GM12878 (cell line): ENCODE measurements around the gene NAXE. TPM values are rescaled to one million over a fixed set of nuclear protein-coding genes. Genes with fewer than 3 reads are reported as not detected.

Experiments used
- ATAC-seq: fragments of 200-7000 bp; cut with Tn5 transposase; 3 replicates; pipeline ENCODE4 v1.9.1; 2020; ENCODE audit warnings: mild to moderate bottlenecking, moderate library complexity
- BruUV-seq: library from RNA; stranded (reverse); fragments of 400-500 nt; replicated peaks from 2 replicates; lab custom pipeline; 2021; lab: Mats Ljungman, UMichigan
- CTCF ChIA-PET: fragments of 300-600 bp; sonication (Branson Sonifier 250); formaldehyde crosslinking; extraction: SDS; loops from one replicate; lab custom pipeline; 2021; ENCODE audit warnings: inconsistent platforms; lab: Yijun Ruan, JAX
- POLR2A ChIA-PET: fragments of 350-600 bp; formaldehyde crosslinking; extraction: SDS; loops from one replicate; lab custom pipeline; 2021; ENCODE audit warnings: inconsistent platforms; lab: Charles Lee
- RAD21 ChIA-PET: fragments of 300-600 bp; sonication (Branson Sonifier 250); formaldehyde crosslinking; loops from one replicate; lab custom pipeline; 2023; ENCODE audit warnings: antibody characterized with exemption; ENCODE audit not compliant: unreplicated experiment; lab: Charles Lee
- SMC1A ChIA-PET: fragments of 300-600 bp; sonication (Branson Sonifier 250); formaldehyde crosslinking; loops from one replicate; lab custom pipeline; 2023; ENCODE audit not compliant: unreplicated experiment, uncharacterized antibody; lab: Charles Lee
- DNase-seq: peaks from one replicate; pipeline ENCODE4 v3.0.0-alpha.2; 2011; ENCODE audit warnings: low read depth, low spot score
- FAIRE-seq: peaks from 3 replicates; lab custom pipeline; 2011; peaks lifted over from hg19 to GRCh38; lab: Jason Lieb, UNC
- H2AFZ ChIP-seq: 2 replicates; pipeline ENCODE4 v1.6.0; 2011; ENCODE audit warnings: low read depth, low read length, control low read depth; ENCODE audit not compliant: control insufficient read depth
- H3K27ac ChIP-seq: 2 replicates; pipeline ENCODE4 v1.5.1; 2011; ENCODE audit warnings: control low read depth; ENCODE audit not compliant: control insufficient read depth, insufficient read depth
- H3K27me3 ChIP-seq, 2 experiments: replicated peaks in 1 of 2; 2 replicates each; pipeline versions ENCODE4 v1.6.0 to v1.6.1; 2011; ENCODE audit warnings: low read length in 1 of 2; ENCODE audit not compliant: control insufficient read depth in 2 of 2, insufficient read depth in 2 of 2
- H3K36me3 ChIP-seq, 2 experiments: 2 replicates each; pipeline ENCODE4 v1.5.1; 2011; ENCODE audit warnings: low read length in 1 of 2; ENCODE audit not compliant: control insufficient read depth in 2 of 2, insufficient read depth in 2 of 2
- H3K4me1 ChIP-seq: 2 replicates; pipeline ENCODE4 v1.6.1; 2011; ENCODE audit warnings: mild to moderate bottlenecking, low read length, moderate library complexity, mixed read lengths; ENCODE audit not compliant: control insufficient read depth, insufficient read depth
- H3K4me2 ChIP-seq: 2 replicates; pipeline ENCODE4 v1.6.0; 2011; ENCODE audit warnings: control low read depth; ENCODE audit not compliant: control insufficient read depth, insufficient read depth
- H3K4me3 ChIP-seq: fragments of 200-600 bp; sonication (generic); 2 replicates; pipeline ENCODE4 v1.5.1; 2016
- H3K79me2 ChIP-seq: 2 replicates; pipeline ENCODE4 v1.6.0; 2011; ENCODE audit warnings: low read length; ENCODE audit not compliant: control insufficient read depth, insufficient read depth
- H3K9ac ChIP-seq: 2 replicates; pipeline ENCODE4 v1.8.0; 2011; ENCODE audit warnings: low read length, control low read depth, mixed read lengths; ENCODE audit not compliant: control insufficient read depth, insufficient read depth
- H3K9me3 ChIP-seq: replicated peaks from 3 replicates; pipeline ENCODE4 v1.5.1; 2011; ENCODE audit warnings: mild to moderate bottlenecking, low read length; ENCODE audit not compliant: control insufficient read depth, insufficient read depth
- H4K20me1 ChIP-seq: 2 replicates; pipeline ENCODE4 v1.6.0; 2011; ENCODE audit not compliant: control insufficient read depth, insufficient read depth
- CTCF ChIP-seq, 3 experiments: IDR thresholded peaks in 2 of 3; conservative IDR thresholded peaks in 1 of 3; 2 replicates each; pipeline ENCODE4 v1.5.1; 2011; ENCODE audit warnings: low read depth in 3 of 3, low read length in 3 of 3, mild to moderate bottlenecking in 3 of 3, control low read depth in 2 of 3, moderate library complexity in 2 of 3, inconsistent platforms in 1 of 3, mixed read lengths in 1 of 3; ENCODE audit not compliant: control insufficient read depth in 2 of 3, insufficient read depth in 1 of 3; ENCODE audit errors: extremely low read depth in 1 of 3
- FOXM1 ChIP-seq: IDR thresholded peaks from 2 replicates; pipeline ENCODE4 v1.6.1; 2012; ENCODE audit warnings: low read depth, mild to moderate bottlenecking, inconsistent platforms, low read length, moderate library complexity
- KAT2A ChIP-seq: conservative IDR thresholded peaks from 2 replicates; pipeline ENCODE4 v1.6.1; 2011; ENCODE audit warnings: low read depth, low read length; ENCODE audit not compliant: control insufficient read depth
- SP1 ChIP-seq: IDR thresholded peaks from one replicate; pipeline ENCODE4 v1.6.1; 2011; ENCODE audit warnings: low read depth, low read length
- STAT3 ChIP-seq: IDR thresholded peaks from 2 replicates; pipeline ENCODE4 v1.6.1; 2011; ENCODE audit warnings: low read depth, low read length, improper control_type of control experiment
- USF1 ChIP-seq: IDR thresholded peaks from 2 replicates; pipeline ENCODE4 v1.6.1; 2011; ENCODE audit warnings: borderline replicate concordance, low read depth, mild to moderate bottlenecking, moderate library complexity, mixed read lengths, low read length; ENCODE audit not compliant: insufficient read depth; ENCODE audit errors: extremely low read length
- WGBS: methylation state at CpG from one replicate; pipeline ENCODE4 v1.1.6; 2016; ENCODE audit warnings: low lambda C conversion rate; ENCODE audit not compliant: insufficient replicate concordance, insufficient coverage; ENCODE audit errors: missing lambda C conversion rate; 5-methylcytosine and 5-hydroxymethylcytosine counted together
- in situ Hi-C: fragments of 300-500 bp; cut with MboI; formaldehyde crosslinking; loops from 9 replicates; pipeline ENCODE4 v1.14.3; 2018; ENCODE audit warnings: mixed read lengths
- intact Hi-C: fragments of 100-400 bp; cut with micrococcal nuclease; formaldehyde crosslinking; loops from one replicate; pipeline ENCODE4 v1.14.2; 2022; ENCODE audit not compliant: unreplicated experiment
- polyA plus RNA-seq, 11 experiments: library from polyadenylated mRNA; depleted of rRNA in 4 of 11; unstranded in 6 of 11; stranded (reverse) in 5 of 11; fragments of >200 nt; fragmentation: Nextera tagmentation in 4 of 11; fragmentation: Illumina TruSeq in 1 of 11; extraction: Ambion mirVana in 4 of 11; extraction: Trizol in 1 of 11; gene quantifications; 1 replicate in 1 of 11; 2 replicates in 10 of 11; pipeline versions ENCODE4 v1.2.1 to v1.2.3, GENCODE V29; 2011 to 2016; ENCODE audit warnings: inconsistent platforms in 2 of 11, missing spikeins in 2 of 11, low read depth in 1 of 11
- total RNA-seq, 4 experiments: library from RNA; depleted of rRNA in 3 of 4; stranded (reverse); fragments of >200 nt in 3 of 4; fragmentation: Illumina TruSeq in 1 of 4; extraction: Trizol in 1 of 4; gene quantifications; 2 replicates each; pipeline versions ENCODE4 v1.2.1 to v1.2.3, GENCODE V29; 2013 to 2021

Gene NAXE
- total and polyA plus RNA-seq, 10 of the 15 experiments (the other 5 are each of a cell fraction or from before 2014, with no cell fraction given): 17.8 to 93.3 (median 68.8) TPM

- ATAC-seq: no peak
- Histone ChIP-seq H3K4me2 (no peak overlapping the region), H4K20me1 (no peaks in the 10 kb centered on the region), H3K9me3 (no peaks in the 10 kb centered on the region), H3K27me3 (no peaks in the 10 kb centered on the region), H2AFZ (no peak overlapping the region), H3K9ac (no peak overlapping the region)
- no peak for DNase-seq
- FAIRE-seq: no peak
- intact Hi-C loops: no loop called here
- RAD21 ChIA-PET: no interaction called here
- TF ChIP-seq FOXM1 (no peak), USF1 (no peak), KAT2A (no peak), STAT3 (no peak), SP1 (no peak), CTCF (IDR thresholded peaks at IDR 0.05 in 2 of 3, conservative IDR thresholded peaks at IDR 0.05 in 1 of 3; ENCODE audit: control insufficient read depth in 2 of 3, extremely low read depth in 1 of 3, insufficient read depth in 1 of 3, low read depth in 3 of 3, low read length in 3 of 3) (no peak)
- TF ChIP-seq, all 136 proteins: peak for 0
- Histone ChIP-seq H3K4me1 (no peaks in the 10 kb centered on the region), H3K4me3 (no peak overlapping the region), H3K27ac (no peak overlapping the region), H3K36me3 (peaks cover 0 to 2% of the 10 kb centered on the region in 2 experiments; a peak in 2 of 4 replicates), H3K79me2 (no peaks in the 10 kb centered on the region)
- ChIA-PET POLR2A (interaction anchor here (0.5 kb wide), 1 partner anchor 238 kb away, joined by 8 read pairs; no protein-coding TSS in a partner anchor), CTCF (no interaction called here), SMC1A (interaction anchor here (0.9 to 1.3 kb wide), 2 partner anchors 12 to 13 kb away, joined by 3 read pairs; no protein-coding TSS in a partner anchor)
- BruUV-seq: no TSS peak
- 91% methylated on average over 6 of the region's 6 CpGs for WGBS
- in situ Hi-C loops: no loop called here
Observed at GRCh38 chr1:156553860-156554485, 37.6 kb upstream of the NAXE start.
